ENCODE measurements around the gene AFF2.
"Not testable (repeated sequence)": the region's sequence is repeated elsewhere in the genome, so short reads cannot be mapped to it uniquely, and the experiment has no call there.

Gene AFF2

DNA sequence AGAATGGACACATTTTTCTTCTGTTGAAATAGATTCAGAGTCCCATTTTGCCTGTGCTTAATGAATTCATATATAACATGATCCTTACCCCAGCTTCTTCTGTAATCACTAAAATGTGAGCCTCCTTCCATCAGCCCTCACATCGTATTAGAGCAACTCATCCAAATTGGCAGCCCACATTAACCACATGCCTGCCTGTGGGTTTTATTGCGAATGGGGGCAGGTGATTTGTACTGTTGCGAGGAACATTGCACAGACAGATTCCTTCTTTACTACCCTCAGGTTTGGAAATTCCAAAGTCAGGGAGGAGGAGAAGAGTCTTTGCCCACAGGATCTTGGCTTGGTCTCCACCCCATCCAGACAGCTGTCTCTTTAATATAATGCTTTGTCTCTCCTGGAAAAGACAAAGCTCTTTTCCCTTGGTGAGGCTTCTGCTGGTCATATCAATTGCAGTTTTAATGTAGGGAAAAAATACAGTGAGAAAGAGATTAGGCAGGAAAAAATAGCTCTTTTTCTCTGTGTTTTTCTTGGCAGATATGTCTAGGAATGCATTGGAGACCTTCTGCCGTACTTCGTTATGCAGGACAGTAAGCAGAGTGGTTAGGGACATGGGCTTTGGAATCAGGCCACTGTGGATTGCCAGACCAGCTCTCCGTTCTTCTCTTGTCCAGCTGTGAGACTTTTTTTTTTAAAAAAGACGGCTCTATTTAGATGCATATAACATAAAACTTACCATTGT is 371.2 kb downstream of the AFF2 start:
- DNase-seq, result no peak

DNA sequence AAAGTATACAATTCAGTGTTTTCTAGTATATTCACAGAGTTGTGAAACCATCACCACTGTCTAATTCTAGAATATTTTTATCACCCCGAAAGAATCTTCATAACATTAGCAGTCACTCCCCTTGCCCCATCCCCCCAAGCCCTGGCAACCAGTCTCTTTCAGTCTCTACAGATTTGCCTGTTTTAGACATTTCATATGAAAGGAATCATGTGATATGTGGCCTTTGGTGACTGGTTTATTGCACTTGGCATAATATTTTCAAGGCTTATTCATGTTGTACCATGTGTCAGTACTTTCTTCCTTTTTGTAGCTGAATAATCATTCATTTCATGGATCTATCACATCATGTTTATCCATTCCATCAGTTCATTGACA is 371.7 kb downstream of the AFF2 start:
- no peak for DNase-seq

DNA sequence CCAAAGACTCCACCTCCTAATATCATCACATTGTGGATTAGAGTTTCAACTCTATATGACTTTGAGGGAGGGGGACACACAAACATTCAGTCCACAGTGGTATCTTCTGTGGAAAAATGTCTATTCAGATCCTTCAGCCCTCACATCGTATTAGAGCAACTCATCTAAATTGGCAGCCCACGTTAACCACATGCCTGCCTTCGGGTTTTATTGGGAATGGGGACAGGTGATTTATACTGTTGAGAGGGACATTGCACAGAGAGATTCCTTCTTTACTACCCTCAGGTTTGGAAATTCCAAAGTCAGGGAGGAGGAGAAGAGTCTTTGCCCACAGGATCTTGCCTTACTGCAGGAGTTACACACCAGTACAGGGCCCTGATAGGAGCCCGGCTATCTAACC is 372.5 kb downstream of the AFF2 start:
- DNase-seq, result no peak

DNA sequence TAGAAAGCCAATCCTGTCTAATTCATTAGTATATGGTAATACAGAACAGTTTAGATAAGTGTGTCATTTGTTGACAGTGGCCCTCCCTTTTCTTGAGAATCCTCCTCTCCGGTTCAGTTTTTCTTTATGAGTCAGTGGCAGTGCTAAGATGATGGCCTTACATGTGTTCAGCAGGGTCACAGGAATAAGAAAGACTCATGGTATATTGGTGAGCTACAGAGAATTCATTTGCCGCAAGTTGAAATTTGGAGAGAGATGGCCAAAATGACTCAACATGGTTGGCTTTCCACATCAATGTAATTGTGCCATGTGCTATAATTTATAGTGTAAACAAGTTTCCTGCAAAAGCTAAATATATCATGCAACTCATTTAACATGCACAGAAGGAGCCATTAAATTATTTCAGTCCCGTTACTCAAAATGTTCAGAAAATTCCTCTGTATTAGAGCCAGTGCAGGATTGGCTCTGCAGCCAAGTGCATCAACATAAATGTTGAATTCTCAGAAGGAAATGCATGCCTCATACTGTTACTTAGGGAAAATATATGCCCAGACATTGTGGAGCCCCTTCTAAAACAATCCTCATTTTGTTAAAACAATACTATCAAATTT is 374.3 kb downstream of the AFF2 start:
- no peak for DNase-seq

DNA sequence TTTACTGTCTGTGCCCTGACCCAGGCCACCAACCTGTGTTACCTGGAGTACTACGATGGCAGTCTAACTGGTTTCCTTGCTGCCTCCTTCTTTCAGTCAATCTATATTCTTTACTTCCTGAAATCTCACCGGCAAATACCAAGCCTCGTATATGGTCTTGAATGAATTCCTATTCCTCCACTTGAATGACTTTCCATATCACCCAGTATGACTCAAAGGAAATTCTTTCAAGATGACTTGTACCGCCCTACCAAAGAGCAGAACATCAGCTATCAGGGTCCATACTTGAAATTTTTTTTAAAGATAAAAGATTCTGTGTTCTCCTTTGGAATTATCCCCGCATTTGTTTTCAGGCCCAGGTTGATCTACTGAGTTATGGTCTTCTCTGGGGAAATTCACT is 378.0 kb downstream of the AFF2 start:
- no peak for DNase-seq

DNA sequence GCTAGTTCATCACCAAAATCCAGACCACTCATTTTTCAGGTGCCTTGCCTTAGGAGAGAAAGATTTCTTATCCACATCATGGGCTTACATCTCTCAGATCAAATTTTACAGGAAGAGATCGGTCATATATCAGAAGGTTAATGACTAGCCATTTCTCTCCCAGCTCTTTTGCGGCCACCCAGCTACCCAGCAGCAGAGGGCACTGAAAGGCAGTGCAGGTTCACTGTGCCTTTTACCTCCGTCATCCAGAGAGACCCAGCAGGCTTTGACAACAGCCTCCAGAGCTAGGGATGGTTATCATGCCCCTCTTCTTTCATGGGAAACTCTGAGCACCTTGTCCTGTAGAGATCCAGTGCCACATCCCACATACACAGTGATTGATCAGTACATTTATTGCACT is 384.8 kb downstream of the AFF2 start:
- DNase-seq, result no peak

DNA sequence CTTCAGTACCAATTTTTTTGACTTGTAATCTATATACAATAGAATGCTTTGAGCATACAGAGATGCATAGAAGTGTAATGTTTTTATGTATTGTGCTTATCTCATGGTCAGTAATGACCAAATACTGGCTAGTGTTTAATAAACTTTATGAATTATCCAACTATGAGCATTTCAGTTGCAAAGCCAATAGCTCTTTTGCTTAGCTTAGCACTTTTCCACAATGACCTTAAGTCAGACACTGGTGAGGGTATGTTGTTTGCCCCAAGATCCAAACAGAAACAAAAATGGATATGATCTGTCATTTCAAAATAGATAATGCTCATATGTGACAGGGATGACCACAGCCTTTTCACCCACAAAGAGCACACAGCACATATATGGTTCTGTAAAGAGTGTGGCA is 393.0 kb downstream of the AFF2 start:
- DNase-seq, result no peak

DNA sequence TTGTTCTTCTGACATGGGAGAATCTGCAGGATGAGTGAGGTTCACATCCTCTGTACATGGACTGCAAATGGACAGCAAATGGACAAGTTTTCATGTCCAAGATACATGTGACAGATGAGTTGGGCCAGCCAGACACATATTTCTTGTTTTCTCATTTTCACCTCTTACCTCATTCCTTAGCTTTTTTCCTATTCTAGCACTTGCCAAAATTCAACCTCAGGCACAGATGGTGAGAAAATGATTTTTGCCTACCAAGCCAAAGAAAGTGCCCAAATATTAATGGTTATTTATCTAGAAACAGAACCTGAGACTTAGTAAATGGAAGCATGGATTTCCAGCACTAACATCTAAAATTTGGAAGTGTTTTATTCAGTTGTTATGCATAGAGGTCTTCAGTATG is 402.2 kb downstream of the AFF2 start:
- no peak for DNase-seq

DNA sequence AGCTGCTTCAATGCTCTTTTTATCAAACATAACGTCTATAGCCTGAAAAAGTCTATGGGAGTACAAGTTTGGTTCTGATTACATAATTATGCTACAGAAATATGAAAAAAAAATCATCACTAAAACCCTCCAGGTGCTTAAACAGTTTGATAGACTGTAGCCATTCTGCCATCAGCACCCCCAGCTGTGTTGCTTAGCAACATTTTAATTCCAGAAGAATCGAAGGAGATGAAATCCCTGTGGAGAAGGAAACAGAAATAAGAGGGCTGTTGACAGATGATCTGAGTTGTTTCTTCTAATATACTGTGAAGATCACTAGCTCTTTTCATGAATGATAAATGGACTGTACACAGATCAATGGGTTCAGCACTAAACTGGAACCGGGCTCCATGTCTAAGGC is 402.8 kb downstream of the AFF2 start:
- no peak for DNase-seq

DNA sequence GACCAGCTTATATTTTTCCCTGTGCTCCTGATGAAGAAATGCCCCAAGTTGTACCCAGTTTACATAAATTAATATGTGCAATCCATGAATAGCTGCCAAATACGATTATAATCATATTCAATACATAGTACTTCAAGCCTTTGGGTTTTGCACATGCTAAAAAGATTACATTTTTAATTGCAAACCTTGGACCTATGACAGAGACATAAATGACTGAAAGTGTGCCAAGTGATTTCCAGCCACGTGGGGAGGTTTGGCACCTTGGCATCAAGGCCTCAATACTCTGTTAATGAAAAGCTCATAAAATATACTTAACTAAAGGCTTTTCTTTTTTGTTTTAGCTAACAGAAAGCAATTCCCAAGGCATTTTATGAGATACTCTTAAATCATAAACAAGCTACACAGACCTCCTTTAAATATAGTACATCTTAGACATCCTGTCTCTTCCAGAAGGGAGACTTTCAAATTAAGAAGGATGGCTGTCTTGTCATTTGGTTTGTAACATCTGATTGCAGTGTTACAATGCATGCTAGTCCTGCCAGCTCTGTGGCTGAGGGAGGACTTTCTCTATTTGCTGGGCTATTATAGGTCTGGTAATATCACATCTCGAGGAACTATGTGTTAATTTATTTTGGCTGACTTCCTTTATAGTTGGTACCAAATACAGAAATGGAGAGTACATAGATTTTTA is 404.1 kb downstream of the AFF2 start:
- DNase-seq, result no peak

DNA sequence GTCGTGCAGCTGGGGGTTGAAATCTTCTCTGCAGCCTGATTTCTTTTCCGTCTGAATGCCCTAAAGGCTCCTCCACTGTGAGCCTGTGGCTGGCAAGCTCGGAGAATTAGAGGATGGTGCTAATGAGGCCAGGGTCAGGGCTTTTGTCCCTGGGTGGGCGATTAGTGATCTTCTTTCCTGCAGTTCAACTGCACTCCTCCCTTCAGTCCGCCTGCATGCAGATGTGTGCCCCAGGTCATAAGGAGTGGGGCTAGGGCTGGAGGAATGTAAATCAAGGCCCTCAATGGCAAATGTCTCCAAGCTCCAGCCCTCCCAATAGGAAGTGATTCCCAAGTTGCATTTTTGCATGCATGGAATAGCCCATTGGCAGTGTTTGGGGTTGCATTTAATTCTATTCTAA is 405.0 kb downstream of the AFF2 start:
- no peak for DNase-seq

DNA sequence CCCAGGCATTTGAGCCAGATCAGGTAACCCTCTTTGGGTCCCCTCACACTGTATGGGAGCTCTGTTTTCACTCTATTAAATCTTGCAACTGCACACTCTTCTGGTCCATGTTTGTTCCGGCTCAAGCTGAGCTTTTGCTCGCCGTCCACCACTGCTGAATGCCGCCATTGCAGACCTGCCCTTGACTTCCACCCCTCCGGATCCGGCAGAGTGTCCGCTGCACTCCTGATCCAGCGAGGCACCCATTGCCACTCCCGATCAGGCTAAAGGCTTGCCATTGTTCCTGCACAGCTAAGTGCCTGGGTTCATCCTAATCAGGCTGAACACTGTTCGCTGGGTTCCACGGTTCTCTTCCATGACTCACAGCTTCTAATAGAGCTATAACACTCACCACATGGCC is 406.2 kb downstream of the AFF2 start:
- not testable (repeated sequence) for DNase-seq

DNA sequence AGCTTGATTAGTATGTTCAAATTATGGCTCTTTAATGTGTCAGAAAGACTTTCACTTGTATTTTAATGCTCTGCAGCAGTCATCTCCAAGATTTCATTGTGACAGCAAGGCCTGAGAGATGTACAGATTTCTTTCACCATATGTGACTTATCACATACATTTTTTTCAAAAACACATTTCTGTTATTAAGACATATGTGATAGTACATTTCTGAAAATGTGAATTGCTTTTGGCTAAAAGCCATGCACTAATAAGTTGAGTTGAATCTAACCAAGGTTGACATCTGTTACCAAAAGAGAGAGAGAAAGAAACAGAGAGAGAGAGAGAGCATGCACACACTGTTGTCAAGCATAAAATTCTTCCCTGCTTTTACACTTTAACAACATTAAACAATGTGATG is 409.3 kb downstream of the AFF2 start:
- no peak for DNase-seq

DNA sequence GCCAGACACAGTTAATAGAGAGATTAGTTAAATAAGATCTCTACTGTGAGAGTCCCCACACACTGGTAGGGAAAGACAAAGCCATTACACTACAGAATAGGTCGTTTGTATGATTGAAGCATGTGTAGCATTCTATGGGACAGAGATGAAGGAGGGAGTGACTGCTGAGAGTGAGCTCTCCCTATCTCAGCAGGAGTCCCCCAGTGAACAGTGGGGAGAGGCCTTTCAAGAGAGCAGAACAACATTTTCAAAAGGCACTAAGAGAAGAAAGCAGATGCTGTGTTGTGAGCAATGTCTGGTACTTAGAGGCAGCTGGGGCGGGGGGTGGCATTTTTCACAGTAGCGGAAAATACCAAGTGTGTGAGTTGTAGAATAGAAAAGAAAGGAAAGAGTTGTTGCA is 413.6 kb downstream of the AFF2 start:
- no peak for DNase-seq

DNA sequence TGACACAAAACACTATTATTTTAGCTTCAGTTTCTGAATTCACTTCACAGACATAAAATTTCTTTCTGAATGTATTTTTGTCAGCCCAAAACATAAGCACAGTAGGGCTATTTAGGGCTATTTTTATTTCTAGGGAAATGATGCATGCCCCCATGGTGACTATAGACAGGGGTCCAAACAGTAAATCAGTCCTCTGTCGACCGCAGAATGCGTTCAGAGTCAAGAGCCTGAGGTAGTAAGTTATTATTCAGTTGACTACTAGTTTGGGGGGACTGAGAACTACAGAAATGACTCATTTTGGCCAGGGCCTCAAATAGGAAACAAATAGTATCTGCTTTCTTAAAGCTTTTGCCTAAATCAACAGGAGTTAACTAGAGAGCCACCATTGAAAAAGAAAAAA is 414.4 kb downstream of the AFF2 start:
- DNase-seq, result no peak

DNA sequence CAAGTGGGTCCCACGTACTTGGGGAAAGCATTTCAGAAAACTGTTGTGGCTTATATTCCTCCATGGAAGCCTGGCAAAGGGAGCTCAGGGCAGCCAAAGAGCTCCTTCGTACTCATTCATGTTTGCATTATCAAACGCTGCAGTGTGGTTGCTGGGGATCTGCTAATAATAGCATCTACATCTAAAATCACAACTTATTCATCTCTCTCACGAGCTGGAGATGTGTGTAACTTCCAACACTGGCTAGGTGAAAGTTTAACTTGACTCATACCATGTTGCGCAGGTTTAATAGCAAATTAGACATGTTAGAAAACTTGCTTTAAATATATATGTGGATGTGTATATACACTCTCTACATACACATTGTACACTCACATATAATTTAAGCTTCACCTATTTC is 415.1 kb downstream of the AFF2 start:
- no peak for DNase-seq

DNA sequence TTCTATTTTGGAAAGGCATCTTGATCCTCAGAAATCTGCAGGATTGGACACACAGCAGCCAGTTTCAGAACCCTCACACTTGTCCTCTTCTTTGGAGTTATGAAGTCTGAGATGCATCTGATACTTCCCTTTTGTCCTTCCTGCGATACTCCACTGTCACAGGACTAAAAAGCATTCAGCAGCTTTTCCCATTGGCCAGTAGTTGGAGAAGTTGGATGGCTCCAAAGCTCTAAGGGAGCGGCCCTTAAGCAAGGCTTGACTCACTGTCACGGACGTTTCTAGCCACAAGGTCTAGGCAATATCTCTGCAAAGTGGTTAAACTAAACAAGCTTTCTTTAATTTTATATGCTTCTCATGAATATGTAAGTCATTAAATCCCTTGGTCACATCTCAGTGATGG is 417.0 kb downstream of the AFF2 start:
- DNase-seq, result no peak

DNA sequence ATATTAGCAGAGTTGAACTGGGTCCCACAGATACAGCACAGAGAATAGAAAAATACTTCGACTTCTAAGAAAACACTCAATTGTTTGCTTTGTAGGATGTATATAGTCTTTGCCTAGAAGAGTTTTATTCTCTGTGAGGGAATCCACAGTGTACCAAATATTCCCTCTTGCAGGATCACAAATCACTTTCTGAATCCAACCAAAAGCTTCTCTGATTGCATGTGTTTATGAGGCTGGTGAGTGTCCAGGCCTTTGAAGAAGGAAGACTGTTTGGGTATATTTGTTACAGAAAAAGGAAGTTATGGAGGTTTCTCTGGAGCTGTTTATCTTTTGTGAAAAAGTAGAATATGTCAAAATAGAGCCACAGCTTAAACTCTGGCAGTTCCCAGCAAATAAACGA is 423.2 kb downstream of the AFF2 start:
- no peak for DNase-seq

DNA sequence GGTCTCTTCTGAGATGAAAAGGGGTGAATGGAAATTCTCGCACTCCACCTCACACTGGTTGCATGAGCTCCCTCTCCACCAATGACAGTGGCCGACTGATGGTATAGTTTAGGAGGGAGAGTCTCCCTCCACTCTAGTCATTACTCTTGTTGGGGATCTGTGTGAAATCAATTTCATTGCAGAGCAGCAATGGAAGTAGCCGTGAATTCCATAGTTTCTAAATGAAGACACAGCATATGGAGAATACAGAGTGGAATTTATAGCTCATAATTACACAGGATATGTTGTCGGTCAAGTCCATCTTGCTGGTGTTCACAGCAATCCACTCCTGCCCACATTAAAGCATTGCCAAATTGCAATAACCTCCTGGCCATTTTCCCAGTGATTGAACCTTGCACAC is 426.0 kb downstream of the AFF2 start:
- DNase-seq, result no peak

DNA sequence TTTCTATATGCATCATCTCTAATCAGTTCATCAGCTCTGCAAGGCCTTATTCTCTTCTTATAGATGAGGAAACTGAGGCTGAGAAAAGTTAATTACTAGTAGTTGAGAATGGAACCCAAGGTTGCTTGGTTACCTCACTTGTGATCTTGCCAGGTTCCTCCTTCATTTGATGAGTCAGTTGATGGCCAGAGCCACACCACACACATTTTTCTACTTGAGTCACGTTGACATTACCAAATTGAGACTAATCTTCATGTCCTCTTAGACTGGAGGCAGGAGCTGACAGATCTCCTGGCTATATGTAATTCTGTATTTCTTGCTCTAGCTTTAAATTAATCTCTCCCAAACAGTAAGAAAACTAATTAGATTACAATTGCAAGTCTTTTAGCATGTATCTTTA is 428.4 kb downstream of the AFF2 start:
- DNase-seq, result no peak

DNA sequence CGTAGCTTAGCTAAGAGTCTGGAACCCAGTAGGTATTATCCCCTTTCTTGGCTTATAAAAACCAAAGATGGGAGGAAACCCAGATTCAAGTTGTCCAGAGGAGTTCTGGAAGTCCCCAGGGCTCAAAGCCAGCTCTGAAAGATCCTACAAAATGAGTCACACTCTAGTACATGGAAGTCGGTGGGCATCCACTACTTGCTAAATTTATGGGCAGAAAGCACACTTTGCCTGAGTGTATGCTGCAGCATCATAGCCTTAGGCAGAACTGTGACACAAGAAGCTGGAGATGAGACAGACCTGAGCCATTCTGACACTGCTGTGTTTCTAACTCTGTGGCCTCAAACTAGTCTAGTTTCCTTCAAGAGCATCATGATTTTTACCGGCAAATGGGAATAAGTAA is 429.3 kb downstream of the AFF2 start:
- no peak for DNase-seq

DNA sequence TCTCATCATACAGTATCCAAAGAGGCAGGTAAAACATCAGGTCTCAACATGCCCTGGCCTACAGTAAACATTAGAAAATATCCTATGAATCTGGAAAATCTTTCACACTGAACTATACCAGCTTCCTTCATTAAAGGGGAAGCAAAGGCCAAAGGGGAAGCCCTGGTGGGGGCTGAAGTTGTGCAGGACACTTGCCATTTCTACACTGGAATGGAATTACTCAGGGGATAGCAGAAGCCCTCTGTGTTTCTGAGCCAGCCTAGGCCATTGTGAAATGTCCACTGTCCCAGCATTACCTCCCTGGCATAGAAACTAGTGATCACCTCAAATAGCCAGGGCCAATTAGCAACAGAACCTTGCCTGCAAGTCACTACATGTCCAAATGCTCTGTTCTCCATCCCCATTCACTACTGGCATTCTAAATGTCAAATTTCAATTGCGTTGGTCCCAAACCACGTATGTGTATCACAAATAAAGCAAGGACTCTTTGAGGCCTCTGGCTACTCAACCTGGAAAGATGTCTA is 429.9 kb downstream of the AFF2 start:
- DNase-seq, result no peak

DNA sequence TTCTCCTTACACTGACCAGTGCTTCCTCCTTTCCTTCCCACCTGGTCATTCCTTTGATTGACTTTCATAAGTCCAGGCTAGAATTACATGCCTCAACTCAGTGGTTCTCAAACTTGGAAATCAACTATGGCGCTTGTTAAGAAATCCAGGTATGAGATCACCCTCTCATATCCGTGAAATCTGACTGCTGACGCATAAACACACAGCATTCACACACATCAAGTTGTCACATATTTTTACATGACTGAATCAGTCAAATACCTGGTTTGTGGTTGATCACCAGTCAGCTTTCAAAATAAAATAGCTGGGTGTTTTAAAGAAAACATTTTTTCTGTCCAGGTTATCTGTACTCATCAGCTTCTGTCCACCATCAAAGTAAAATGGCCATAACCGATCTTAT is 433.5 kb downstream of the AFF2 start:
- no peak for DNase-seq

DNA sequence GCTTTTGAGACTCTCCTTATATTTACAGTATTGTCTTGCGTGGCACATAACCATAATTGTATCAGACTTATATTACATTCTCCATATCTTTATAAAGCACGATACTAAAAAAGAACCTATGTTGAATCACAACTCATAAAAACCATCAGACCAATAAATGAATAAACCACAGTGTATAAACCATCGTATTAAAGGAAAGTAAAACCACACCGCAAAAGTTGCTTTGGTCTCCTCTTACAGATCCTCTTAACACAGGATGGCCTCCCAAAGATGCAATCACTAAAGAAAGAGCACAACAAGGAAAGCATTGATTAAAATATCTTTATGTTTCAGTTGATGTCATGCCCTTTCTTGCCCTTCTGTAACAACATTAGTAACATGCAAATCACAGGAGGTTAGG is 437.9 kb downstream of the AFF2 start:
- no peak for DNase-seq

Measured in GOT3 (cell line).